ENCODE results near the gene OR1C1.

DNA sequence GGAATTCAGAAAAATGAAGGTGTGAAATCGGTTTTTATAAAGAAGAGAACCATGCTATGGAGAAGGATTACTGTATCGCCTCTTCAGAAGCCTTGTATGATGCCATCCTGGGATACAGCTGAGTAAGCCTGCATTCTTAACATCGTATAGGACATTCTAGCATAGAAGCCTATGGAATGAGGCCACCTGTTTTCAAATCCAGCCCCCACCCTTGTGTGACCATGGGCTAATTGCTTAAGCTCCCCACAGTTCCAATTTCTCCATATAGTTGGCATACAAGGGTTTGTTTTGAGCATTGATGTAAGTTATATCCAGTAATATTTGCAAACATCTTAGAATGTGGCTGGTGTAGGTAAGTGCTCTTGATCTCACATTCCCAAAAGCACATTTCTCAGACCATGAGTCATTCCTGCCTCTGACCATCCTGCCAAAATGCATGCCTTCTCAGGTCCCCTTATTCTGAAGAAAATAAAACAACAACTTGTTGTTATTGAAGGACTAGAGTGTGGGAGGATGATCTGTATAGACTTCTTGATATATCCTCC is 13.9 kb downstream of the OR1C1 start:
- TF ChIP-seq TRIM28 (IDR thresholded peaks at IDR 0.05; ENCODE audit: borderline replicate concordance, low read length) (no peak), ZNF354C (tag by site-specific recombination; IDR thresholded peaks at IDR 0.05; ENCODE audit: borderline replicate concordance, low read depth) (no peak), ZNF394 (tag by site-specific recombination; IDR thresholded peaks at IDR 0.05; ENCODE audit: borderline replicate concordance) (no peak), SETDB1 (IDR thresholded peaks at IDR 0.05; ENCODE audit: insufficient read length, low read length) (no peak), ZSCAN16 (tag by site-specific recombination; IDR thresholded peaks at IDR 0.05) (no peak), ZBTB17 (tag by site-specific recombination; IDR thresholded peaks at IDR 0.05) (no peak), BCL11A (tag by site-specific recombination; IDR thresholded peaks at IDR 0.05; ENCODE audit: low read depth) (no peak), ZNF266 (tag by site-specific recombination; IDR thresholded peaks at IDR 0.05; ENCODE audit: low read depth) (no peak)
- TF ChIP-seq, protein P1, sequence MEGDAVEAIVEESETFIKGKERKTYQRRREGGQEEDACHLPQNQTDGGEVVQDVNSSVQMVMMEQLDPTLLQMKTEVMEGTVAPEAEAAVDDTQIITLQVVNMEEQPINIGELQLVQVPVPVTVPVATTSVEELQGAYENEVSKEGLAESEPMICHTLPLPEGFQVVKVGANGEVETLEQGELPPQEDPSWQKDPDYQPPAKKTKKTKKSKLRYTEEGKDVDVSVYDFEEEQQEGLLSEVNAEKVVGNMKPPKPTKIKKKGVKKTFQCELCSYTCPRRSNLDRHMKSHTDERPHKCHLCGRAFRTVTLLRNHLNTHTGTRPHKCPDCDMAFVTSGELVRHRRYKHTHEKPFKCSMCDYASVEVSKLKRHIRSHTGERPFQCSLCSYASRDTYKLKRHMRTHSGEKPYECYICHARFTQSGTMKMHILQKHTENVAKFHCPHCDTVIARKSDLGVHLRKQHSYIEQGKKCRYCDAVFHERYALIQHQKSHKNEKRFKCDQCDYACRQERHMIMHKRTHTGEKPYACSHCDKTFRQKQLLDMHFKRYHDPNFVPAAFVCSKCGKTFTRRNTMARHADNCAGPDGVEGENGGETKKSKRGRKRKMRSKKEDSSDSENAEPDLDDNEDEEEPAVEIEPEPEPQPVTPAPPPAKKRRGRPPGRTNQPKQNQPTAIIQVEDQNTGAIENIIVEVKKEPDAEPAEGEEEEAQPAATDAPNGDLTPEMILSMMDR (tag by site-specific recombination; IDR thresholded peaks at IDR 0.05): no peak
- TF ChIP-seq, protein P2, sequence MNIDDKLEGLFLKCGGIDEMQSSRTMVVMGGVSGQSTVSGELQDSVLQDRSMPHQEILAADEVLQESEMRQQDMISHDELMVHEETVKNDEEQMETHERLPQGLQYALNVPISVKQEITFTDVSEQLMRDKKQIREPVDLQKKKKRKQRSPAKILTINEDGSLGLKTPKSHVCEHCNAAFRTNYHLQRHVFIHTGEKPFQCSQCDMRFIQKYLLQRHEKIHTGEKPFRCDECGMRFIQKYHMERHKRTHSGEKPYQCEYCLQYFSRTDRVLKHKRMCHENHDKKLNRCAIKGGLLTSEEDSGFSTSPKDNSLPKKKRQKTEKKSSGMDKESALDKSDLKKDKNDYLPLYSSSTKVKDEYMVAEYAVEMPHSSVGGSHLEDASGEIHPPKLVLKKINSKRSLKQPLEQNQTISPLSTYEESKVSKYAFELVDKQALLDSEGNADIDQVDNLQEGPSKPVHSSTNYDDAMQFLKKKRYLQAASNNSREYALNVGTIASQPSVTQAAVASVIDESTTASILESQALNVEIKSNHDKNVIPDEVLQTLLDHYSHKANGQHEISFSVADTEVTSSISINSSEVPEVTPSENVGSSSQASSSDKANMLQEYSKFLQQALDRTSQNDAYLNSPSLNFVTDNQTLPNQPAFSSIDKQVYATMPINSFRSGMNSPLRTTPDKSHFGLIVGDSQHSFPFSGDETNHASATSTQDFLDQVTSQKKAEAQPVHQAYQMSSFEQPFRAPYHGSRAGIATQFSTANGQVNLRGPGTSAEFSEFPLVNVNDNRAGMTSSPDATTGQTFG (tag by site-specific recombination; IDR thresholded peaks at IDR 0.05; ENCODE audit: borderline replicate concordance): no peak
- TF ChIP-seq, protein P3, sequence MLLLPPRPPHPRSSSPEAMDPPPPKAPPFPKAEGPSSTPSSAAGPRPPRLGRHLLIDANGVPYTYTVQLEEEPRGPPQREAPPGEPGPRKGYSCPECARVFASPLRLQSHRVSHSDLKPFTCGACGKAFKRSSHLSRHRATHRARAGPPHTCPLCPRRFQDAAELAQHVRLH (tag by site-specific recombination; IDR thresholded peaks at IDR 0.05): no peak
- TF ChIP-seq, protein P4, sequence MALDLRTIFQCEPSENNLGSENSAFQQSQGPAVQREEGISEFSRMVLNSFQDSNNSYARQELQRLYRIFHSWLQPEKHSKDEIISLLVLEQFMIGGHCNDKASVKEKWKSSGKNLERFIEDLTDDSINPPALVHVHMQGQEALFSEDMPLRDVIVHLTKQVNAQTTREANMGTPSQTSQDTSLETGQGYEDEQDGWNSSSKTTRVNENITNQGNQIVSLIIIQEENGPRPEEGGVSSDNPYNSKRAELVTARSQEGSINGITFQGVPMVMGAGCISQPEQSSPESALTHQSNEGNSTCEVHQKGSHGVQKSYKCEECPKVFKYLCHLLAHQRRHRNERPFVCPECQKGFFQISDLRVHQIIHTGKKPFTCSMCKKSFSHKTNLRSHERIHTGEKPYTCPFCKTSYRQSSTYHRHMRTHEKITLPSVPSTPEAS (tag by site-specific recombination; IDR thresholded peaks at IDR 0.05): no peak
- TF ChIP-seq, protein P5, sequence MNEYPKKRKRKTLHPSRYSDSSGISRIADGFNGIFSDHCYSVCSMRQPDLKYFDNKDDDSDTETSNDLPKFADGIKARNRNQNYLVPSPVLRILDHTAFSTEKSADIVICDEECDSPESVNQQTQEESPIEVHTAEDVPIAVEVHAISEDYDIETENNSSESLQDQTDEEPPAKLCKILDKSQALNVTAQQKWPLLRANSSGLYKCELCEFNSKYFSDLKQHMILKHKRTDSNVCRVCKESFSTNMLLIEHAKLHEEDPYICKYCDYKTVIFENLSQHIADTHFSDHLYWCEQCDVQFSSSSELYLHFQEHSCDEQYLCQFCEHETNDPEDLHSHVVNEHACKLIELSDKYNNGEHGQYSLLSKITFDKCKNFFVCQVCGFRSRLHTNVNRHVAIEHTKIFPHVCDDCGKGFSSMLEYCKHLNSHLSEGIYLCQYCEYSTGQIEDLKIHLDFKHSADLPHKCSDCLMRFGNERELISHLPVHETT (tag by site-specific recombination; IDR thresholded peaks at IDR 0.05): no peak
